Breast epithelium (tissue), 3 donors: ENCODE results near the gene OSTM1.

ENCODE experiments used
- CTCF ChIP-seq, 3 donors: fragments of 450-650 bp; IDR thresholded peaks; one replicate each; pipeline ENCODE4 v1.5.1; 2016 to 2017; ENCODE audit warnings: antibody characterized with exemption in 3 of 3, mild to moderate bottlenecking in 3 of 3, moderate library complexity in 3 of 3
- POLR2A ChIP-seq: fragments of 450-650 bp; IDR thresholded peaks from one replicate; pipeline ENCODE4 v1.6.1; 2016; ENCODE audit warnings: antibody characterized with exemption, mild to moderate bottlenecking, moderate library complexity
- POLR2AphosphoS5 ChIP-seq, 3 donors: sonication (generic); formaldehyde crosslinking; IDR thresholded peaks; one replicate each; pipeline ENCODE4 v1.6.1; 2017; ENCODE audit warnings: antibody characterized with exemption in 3 of 3

- TF ChIP-seq CTCF (IDR thresholded peaks at IDR 0.05) (no peak), POLR2A (no peak), POLR2AphosphoS5 (IDR thresholded peaks at IDR 0.05) (no peak)
Measured at GRCh38 chr6:108031968-108032367, 42.6 kb downstream of the OSTM1 start.
